OCI-LY7 (cell line): ENCODE data around the gene FHIT. TPM values are rescaled to one million over a fixed set of nuclear protein-coding genes. Genes with fewer than 3 reads are reported as not detected.

ENCODE experiments used
- BruUV-seq: library from RNA; stranded (reverse); fragments of 400-500 nt; replicated peaks from 2 replicates; lab custom pipeline; 2021; lab: Mats Ljungman, UMichigan
- CTCF ChIA-PET: fragments of 300-600 bp; sonication (Branson Sonifier 250); formaldehyde crosslinking; loops from one replicate; lab custom pipeline; 2022; ENCODE audit warnings: antibody characterized with exemption; ENCODE audit not compliant: unreplicated experiment; lab: Charles Lee
- POLR2A ChIA-PET: fragments of 300-600 bp; sonication (Branson Sonifier 250); formaldehyde crosslinking; loops from one replicate; lab custom pipeline; 2022; ENCODE audit warnings: antibody characterized with exemption; lab: Charles Lee
- DNase-seq: peaks from one replicate; pipeline ENCODE4 v3.0.0-alpha.2; 2015; ENCODE audit warnings: low spot score
- H2AFZ ChIP-seq: fragments of 200-600 bp; sonication (generic), shearing (Covaris generic); 2 replicates; pipeline ENCODE4 v1.6.1; 2014; ENCODE audit warnings: mild to moderate bottlenecking, antibody characterized with exemption, low read length, moderate library complexity
- H3K27ac ChIP-seq: fragments of 200-600 bp; sonication (generic); 2 replicates; pipeline ENCODE4 v1.5.1; 2014; ENCODE audit warnings: mixed run types, low read depth, mild to moderate bottlenecking, moderate library complexity, low read length, inconsistent platforms; ENCODE audit not compliant: poor library complexity, severe bottlenecking
- H3K36me3 ChIP-seq: fragments of 200-600 bp; sonication (generic); 2 replicates; pipeline ENCODE4 v1.6.1; 2014; ENCODE audit warnings: mild to moderate bottlenecking, antibody characterized with exemption, low read length, moderate library complexity, mixed read lengths; ENCODE audit not compliant: insufficient read depth
- H3K4me1 ChIP-seq: fragments of 200-600 bp; sonication (generic); 2 replicates; pipeline ENCODE4 v1.5.1; 2014; ENCODE audit warnings: mild to moderate bottlenecking, low read length; ENCODE audit not compliant: insufficient read depth, poor library complexity, severe bottlenecking
- H3K4me2 ChIP-seq: fragments of 200-600 bp; sonication (generic); 2 replicates; pipeline ENCODE4 v1.6.1; 2014; ENCODE audit warnings: mild to moderate bottlenecking, low read length
- H3K4me3 ChIP-seq: fragments of 200-600 bp; sonication (generic); 2 replicates; pipeline ENCODE4 v1.5.1; 2014; ENCODE audit warnings: mild to moderate bottlenecking, low read depth, low read length; ENCODE audit not compliant: poor library complexity, severe bottlenecking
- H3K79me2 ChIP-seq: fragments of 200-600 bp; sonication (generic); 2 replicates; pipeline ENCODE4 v1.6.1; 2016; ENCODE audit warnings: low read depth, mild to moderate bottlenecking, low read length, moderate library complexity, mixed read lengths; ENCODE audit not compliant: insufficient read depth
- H3K9me2 ChIP-seq: fragments of 200-600 bp; sonication (generic); 2 replicates; pipeline ENCODE4 v1.6.1; 2016; ENCODE audit warnings: mild to moderate bottlenecking, low read length, mixed read lengths; ENCODE audit not compliant: insufficient read depth
- H3K9me3 ChIP-seq: fragments of 200-600 bp; sonication (generic); 2 replicates; pipeline ENCODE4 v1.6.1; 2014; ENCODE audit warnings: mild to moderate bottlenecking, mixed run types, low read length, mixed read lengths
- H4K20me1 ChIP-seq: fragments of 200-600 bp; sonication (generic); 2 replicates; pipeline ENCODE4 v1.6.1; 2014; ENCODE audit warnings: mild to moderate bottlenecking, antibody characterized with exemption, low read length, moderate library complexity, mixed read lengths; ENCODE audit not compliant: insufficient read depth
- CTCF ChIP-seq: fragments of 200-600 bp; sonication (generic); conservative IDR thresholded peaks from 2 replicates; pipeline ENCODE4 v1.5.1; 2014; ENCODE audit warnings: mild to moderate bottlenecking, antibody characterized with exemption, low read length, moderate library complexity, mixed read lengths
- EZH2phosphoT487 ChIP-seq: fragments of 200-600 bp; sonication (generic); IDR thresholded peaks from 2 replicates; pipeline ENCODE4 v1.6.1; 2018; ENCODE audit warnings: low read depth, borderline replicate concordance, mild to moderate bottlenecking, mixed run types, antibody characterized with exemption, low read length, moderate library complexity, mixed read lengths
- intact Hi-C: fragments of 100-400 bp; cut with micrococcal nuclease; formaldehyde crosslinking; loops from one replicate; pipeline ENCODE4 v1.10.0; 2022; ENCODE audit not compliant: unreplicated experiment
- total RNA-seq, 2 experiments: library from RNA; depleted of rRNA in 1 of 2; stranded (reverse); fragments of >200 nt in 1 of 2; shearing (Covaris generic) in 1 of 2; gene quantifications; 2 replicates each; pipeline ENCODE4 v1.2.3, GENCODE V29; 2014 to 2022

The FHIT gene
- total RNA-seq, 2 experiments from 2014 or later = 5.0 to 10.9 TPM

- ChIA-PET CTCF (interaction anchor here (0.5 kb wide), 1 partner anchor 10 kb away, joined by 3 read pairs; no protein-coding TSS in a partner anchor), POLR2A (interaction anchor here (0.8 to 1.1 kb wide), 3 partner anchors 39 to 86 kb away, joined by 3 to 4 read pairs (median 3); no protein-coding TSS in a partner anchor)
- Histone ChIP-seq H3K27ac (no peak overlapping the region), H4K20me1 (no peaks in the 10 kb centered on the region), H3K9me3 (no peaks in the 10 kb centered on the region), H3K79me2 (no peaks in the 10 kb centered on the region), H3K36me3 (no peaks in the 10 kb centered on the region), H2AFZ (no peak overlapping the region), H3K4me2 (no peak overlapping the region), H3K4me1 (no peaks in the 10 kb centered on the region), H3K4me3 (no peak overlapping the region), H3K9me2 (no peaks in the 10 kb centered on the region)
- DNase-seq = no peak
- TF ChIP-seq CTCF = no peak
- no peak for TF ChIP-seq EZH2phosphoT487
- BruUV-seq = no TSS peak
- intact Hi-C loops = no loop called here
Measured at GRCh38 chr3:59771768-59772181, 1479.5 kb downstream of the FHIT start.

DNA sequence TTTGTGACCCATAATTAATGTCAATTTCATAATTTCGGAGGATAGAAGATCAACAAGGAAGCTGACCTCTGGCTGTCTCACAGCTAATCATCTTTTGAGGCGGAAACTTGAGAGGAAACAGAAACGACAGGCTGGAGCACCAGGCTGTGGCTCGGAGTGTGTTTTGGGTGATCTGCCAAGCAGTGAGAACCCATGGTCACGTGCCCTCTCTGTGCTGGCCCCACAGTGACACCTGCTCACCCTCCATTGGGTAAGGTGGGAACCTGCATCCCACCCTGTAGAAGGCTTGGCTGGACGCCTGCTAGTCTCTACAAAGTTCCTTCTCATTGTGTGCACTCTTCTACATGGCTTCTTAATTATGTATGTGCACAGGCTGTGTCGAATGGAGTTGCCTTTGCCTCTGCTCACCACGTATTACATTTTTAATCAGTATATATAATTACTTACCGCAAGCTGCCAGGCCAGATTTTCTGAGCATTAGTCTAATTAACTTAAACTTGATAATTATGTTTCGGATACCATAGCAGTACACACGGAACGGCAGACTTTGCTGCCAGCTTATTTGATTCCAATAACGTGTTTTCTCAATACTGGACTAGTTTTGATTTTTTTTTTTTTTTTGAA lies 1482.0 kb downstream of the FHIT start:
- no peak overlapping the region for H3K4me2 ChIP-seq
- no TSS peak for BruUV-seq
- ChIA-PET CTCF (no interaction called here), POLR2A (interaction anchor here (0.6 to 1.2 kb wide), 3 partner anchors 14 to 856 kb away, joined by 3 to 4 read pairs (median 3); no protein-coding TSS in a partner anchor)
- no peaks in the 10 kb centered on the region for H3K36me3 ChIP-seq
- H3K9me2 ChIP-seq = no peaks in the 10 kb centered on the region
- no peak overlapping the region for H2AFZ ChIP-seq
- intact Hi-C loops = no loop called here
- H3K4me3 ChIP-seq = no peak overlapping the region
- TF ChIP-seq EZH2phosphoT487 (no peak), CTCF (no peak)
- no peak for DNase-seq
- H3K4me1 ChIP-seq = no peaks in the 10 kb centered on the region
- H3K79me2 ChIP-seq = no peaks in the 10 kb centered on the region
- H3K27ac ChIP-seq = no peak overlapping the region
- H4K20me1 ChIP-seq = no peaks in the 10 kb centered on the region
- H3K9me3 ChIP-seq = no peaks in the 10 kb centered on the region
